ENCODE results near the gene IDUA. TPM values are rescaled to one million over a fixed set of nuclear protein-coding genes. Genes with fewer than 3 reads are reported as not detected.
A peak's percentile ranks its signal among the peaks of the same experiment; 100 is the strongest.
"Not testable (repeated sequence)": the region's sequence is repeated elsewhere in the genome, so short reads cannot be mapped to it uniquely, and the experiment has no call there.

IDUA gene
- total RNA-seq, 2 experiments from 2014 or later = 6.4 to 9.0 TPM

DNA sequence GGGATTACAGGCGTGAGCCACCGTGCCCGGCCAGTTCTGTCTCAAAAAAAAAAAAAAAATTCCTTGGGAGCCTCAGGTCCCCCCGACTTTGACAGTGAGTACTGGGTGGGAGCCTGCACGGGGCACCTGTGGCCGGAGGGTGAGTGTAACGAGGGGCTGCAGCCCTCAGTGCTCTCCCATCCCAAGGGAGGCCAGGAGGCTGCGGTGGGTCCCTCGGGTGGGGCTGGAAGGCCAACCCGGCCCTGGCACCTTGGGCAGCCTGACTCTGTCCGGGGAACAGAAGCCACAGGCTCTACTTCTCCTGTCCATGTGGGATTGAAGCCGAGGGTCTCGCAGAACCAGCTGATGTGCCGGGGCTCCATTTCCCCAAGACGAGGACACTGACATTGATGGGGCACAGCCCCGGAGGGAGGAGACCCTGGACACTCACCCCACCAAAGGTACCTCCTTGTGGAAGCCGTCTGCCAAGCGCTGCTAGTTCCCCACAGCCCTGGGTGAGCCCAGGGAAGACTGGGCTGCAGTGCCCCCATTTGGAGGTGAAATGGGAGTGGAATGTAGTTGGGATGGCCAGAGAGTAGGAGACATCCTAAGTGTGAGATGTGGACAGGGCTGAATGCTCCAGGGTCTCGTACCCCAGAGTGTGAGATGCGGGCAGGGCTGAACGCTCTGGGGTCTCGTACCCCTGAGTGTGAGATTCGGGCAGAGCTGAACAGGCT, 8.6 kb downstream of the IDUA start:
- Mint-ChIP-seq H3K9me3 (ENCODE audit: low read depth) (no peaks in the 10 kb centered on the region), H3K27me3 (peaks cover 20% of the 10 kb centered on the region), H3K27ac (no peak overlapping the region), H3K36me3 (ENCODE audit: low read depth) (peaks cover under 1% of the 10 kb centered on the region), H3K4me1 (peaks cover 6% of the 10 kb centered on the region), H3K4me3 (no peak overlapping the region)
- no peak for ATAC-seq
- ChIA-PET CTCF (no interaction called here), POLR2A (no interaction called here)
- DNase-seq = no peak
- intact Hi-C loops (cut with DNase I, micrococcal nuclease) = no loop called here

DNA sequence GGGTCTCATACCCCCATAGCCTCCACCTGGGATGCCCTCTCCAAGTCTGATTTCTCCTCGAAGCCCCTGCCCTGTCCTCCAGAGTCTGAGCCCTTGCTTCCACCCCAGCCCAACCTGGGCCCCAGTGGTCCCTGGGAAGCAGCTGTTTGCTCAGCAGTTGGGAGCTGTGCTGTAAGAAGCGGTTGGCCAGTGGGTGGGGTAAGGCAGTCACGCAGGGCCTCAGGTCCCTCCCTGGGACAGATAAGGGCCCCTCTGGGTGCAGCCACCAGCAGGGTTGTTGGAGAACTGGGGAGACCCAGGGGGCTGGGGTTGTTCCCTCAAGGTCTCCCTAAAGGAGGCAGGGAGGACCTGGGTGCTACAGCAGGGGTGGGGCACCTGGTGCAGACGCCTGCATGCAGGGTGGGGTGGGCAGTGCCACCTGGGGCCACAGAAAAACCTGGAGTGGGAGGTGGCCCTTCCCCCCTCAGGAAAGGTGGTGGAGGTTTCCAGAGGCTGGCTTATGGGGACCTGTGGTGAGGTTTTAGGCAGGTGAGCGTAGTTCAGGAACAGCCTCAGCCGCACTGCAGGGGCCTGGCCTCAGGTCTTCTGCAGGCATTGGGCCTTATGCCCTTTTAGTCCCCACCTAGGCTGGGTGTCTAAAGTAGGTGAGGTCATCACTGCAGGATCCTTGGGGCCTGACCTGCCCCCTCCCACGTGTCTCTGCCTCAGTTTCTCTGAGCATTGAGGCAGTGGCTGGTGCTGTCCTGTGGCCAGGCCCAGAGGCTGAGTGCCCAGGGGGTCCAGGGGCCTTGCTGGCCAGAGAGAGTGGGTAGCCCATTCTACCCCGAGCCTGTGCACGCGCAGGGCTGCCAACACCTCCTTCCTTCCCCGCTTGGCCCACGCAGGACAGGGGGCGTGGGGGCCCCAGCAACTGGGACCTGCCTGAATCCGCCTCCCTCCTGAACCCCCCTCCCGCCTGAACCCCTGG, 9.5 kb downstream of the IDUA start:
- H3K36me3 Mint-ChIP-seq (ENCODE audit: low read depth) = no peaks in the 10 kb centered on the region
- H3K27me3 Mint-ChIP-seq = peaks cover 24% of the 10 kb centered on the region
- ChIA-PET POLR2A (no interaction called here), CTCF (no interaction called here)
- H3K4me3 Mint-ChIP-seq = no peak overlapping the region
- no peak for DNase-seq
- no peak for ATAC-seq
- no peaks in the 10 kb centered on the region for H3K9me3 Mint-ChIP-seq (ENCODE audit: low read depth)
- intact Hi-C loops (cut with DNase I, micrococcal nuclease) = no loop called here
- H3K4me1 Mint-ChIP-seq = peaks cover 6% of the 10 kb centered on the region
- H3K27ac Mint-ChIP-seq = no peak overlapping the region

DNA sequence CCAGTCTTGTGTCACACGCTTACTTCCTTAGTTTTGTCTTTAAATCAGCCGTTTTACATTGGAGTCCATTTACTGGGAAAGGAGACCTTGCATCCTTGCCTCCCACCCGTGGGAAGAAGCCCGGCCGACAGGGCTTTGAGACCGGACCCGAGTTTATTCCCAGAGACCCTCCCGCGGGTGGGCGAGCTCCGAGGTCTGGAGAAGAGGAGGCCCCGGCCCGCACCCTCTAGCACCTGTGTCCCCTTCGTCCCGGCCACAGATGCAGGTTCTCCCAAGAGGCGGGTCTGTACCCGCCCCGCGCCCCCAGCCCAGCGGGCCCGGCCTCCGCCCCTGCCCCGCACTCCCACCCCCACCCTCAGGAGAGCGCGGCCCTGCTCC, 10.1 kb downstream of the IDUA start:
- no peak overlapping the region for H3K27ac Mint-ChIP-seq
- no peak for ATAC-seq
- H3K27me3 Mint-ChIP-seq = peaks cover 30% of the 10 kb centered on the region
- H3K4me1 Mint-ChIP-seq = peaks cover 6% of the 10 kb centered on the region
- CTCF ChIA-PET = no interaction called here
- no peaks in the 10 kb centered on the region for H3K9me3 Mint-ChIP-seq (ENCODE audit: low read depth)
- DNase-seq = no peak
- H3K36me3 Mint-ChIP-seq (ENCODE audit: low read depth) = no peaks in the 10 kb centered on the region
- H3K4me3 Mint-ChIP-seq = no peak overlapping the region
- intact Hi-C loops (cut with DNase I, micrococcal nuclease) = no loop called here
- POLR2A ChIA-PET = no interaction called here

DNA sequence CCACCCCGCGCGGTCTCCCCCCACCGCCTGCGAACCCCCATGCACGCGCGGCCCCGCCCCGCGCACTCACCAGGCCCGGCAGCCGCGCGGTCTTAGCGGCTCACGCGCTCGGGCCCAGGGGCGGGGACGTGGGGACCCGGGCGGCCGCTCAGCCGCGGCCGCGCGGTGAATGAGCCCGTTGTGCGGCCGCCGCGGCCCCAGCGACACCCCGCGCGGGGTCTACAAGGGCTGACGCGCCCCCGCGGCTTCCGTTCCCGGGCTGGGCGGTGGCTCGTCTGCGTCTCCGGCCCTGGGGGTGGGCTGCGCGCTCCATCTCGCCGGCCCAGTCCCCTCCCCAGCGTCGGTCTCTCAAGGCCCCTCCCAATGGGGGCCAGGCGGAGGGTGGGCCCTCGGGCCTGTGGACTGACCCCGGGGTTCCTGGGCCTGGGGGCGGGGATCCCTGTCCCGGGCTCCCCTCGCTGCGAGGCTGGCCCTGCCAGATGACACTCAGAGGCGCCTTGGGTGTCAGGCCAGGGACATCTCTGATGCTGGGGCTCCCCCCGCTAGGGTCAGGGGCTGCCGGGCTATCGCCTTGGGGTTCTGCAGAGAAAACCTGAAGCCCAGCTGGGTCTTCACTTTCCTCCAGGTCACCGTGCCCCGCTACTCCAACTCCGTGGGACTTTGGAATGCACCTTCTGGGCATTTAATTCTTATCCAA, 10.7 kb downstream of the IDUA start:
- Mint-ChIP-seq H3K9me3 (ENCODE audit: low read depth) (no peaks in the 10 kb centered on the region), H3K4me3 (no peak overlapping the region), H3K27me3 (peaks cover 33% of the 10 kb centered on the region), H3K27ac (no peak overlapping the region), H3K4me1 (peaks cover 6% of the 10 kb centered on the region), H3K36me3 (ENCODE audit: low read depth) (no peaks in the 10 kb centered on the region)
- POLR2A ChIA-PET = no interaction called here
- ATAC-seq (peak; percentile 17), DNase-seq (no peak)
- CTCF ChIA-PET = no interaction called here
- intact Hi-C loops (cut with DNase I, micrococcal nuclease) = no loop called here

DNA sequence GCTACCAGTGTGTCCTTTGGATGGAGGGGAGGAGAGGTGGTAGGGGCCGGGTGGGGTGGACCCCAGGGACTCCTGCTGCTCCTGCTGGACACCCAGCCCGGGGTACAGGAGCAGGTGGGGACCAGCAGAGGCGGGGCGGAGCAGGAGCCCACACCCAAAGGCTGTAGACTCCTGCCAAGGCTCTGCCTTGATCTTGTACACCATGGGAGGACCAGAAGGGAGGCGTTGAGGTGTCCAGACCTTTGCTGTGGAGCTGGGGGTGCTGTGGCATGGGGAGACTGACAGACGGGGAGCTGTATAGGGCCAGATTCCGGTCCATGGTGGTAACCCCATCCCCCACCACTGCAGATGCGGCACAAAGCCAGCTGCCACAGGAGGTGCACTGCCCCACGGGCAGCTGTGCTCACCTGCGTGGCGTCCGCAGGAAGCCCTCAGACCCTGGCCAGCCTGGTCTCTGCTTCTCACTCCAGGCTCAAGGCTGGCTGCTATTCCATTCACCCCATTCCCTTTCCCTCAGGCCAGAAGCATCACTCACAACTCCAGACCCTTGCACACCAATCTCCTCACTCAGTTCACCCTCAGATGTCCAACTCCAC, 11.3 kb downstream of the IDUA start:
- CTCF ChIA-PET = interaction anchor here (0.6 kb wide), 1 partner anchor 185 kb away, joined by 3 read pairs; no protein-coding TSS in a partner anchor
- ATAC-seq (no peak), DNase-seq (no peak)
- H3K27me3 Mint-ChIP-seq = peaks cover 33% of the 10 kb centered on the region
- no peak overlapping the region for H3K27ac Mint-ChIP-seq
- no peak overlapping the region for H3K4me3 Mint-ChIP-seq
- intact Hi-C loops (cut with DNase I, micrococcal nuclease) = no loop called here
- no peaks in the 10 kb centered on the region for H3K9me3 Mint-ChIP-seq (ENCODE audit: low read depth)
- no peaks in the 10 kb centered on the region for H3K36me3 Mint-ChIP-seq (ENCODE audit: low read depth)
- POLR2A ChIA-PET = no interaction called here
- peaks cover 6% of the 10 kb centered on the region for H3K4me1 Mint-ChIP-seq

DNA sequence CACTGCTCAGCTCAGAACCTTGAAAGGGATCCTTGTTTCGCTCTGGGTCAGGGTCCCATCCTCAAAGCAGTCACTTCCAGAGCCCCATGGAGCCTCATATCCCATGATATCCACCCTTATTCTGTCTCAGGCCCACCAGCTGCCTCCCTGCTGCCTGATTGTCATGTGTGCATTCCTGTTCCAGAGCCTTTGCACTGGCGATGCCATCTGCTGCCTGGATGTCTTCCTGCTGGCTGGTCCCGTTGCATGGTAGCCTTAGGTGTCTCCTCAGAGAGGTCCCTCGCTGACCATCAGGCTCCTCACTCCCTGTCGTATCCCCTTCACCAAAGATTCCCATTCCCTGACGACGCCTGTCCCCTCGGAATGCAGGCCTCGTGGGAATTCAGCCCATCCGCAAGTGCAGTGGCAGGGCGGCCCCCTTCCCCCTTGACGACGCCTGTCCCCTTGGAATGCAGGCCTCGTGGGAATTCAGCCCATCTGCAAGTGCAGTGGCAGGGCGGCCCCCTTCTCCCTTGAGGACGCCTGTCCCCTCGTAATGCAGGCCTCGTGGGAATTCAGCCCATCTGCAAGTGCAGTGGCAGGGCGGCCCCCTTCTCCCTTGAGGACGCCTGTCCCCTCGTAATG, 12.5 kb downstream of the IDUA start:
- DNase-seq; H3K36me3 Mint-ChIP-seq (ENCODE audit: low read depth); H3K4me3 Mint-ChIP-seq; H3K27ac Mint-ChIP-seq; H3K4me1 Mint-ChIP-seq; intact Hi-C loops (cut with DNase I, micrococcal nuclease); H3K9me3 Mint-ChIP-seq (ENCODE audit: low read depth); ATAC-seq; POLR2A ChIA-PET: not testable (repeated sequence)
- CTCF ChIA-PET = interaction anchor here (0.6 kb wide), 2 partner anchors 132 to 184 kb away, joined by 3 read pairs; no protein-coding TSS in a partner anchor
- H3K27me3 Mint-ChIP-seq = peaks cover 36% of the 10 kb centered on the region

DNA sequence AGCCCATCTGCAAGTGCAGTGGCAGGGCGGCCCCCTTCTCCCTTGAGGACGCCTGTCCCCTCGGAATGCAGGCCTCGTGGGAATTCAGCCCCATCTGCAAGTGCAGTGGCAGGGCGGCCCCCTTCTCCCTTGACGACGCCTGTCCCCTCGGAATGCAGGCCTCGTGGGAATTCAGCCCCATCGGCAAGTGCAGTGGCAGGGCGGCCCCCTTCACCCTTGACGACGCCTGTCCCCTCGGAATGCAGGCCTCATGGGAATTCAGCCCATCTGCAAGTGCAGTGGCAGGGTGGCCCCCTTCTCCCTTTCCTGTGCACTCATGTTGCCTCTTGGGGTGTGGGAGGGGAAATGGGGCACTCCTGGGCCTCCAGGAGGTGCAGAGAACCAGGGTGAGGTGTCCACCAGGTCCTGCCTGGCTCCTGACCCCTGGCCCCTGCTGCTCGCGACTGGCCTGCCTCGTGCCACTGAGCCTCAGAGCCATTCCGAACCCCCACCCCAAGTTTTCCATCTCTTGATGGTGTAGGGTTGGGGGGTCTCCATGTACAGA, 13.1 kb downstream of the IDUA start:
- CTCF ChIA-PET = no interaction called here
- H3K27ac Mint-ChIP-seq = no peak overlapping the region

DNA sequence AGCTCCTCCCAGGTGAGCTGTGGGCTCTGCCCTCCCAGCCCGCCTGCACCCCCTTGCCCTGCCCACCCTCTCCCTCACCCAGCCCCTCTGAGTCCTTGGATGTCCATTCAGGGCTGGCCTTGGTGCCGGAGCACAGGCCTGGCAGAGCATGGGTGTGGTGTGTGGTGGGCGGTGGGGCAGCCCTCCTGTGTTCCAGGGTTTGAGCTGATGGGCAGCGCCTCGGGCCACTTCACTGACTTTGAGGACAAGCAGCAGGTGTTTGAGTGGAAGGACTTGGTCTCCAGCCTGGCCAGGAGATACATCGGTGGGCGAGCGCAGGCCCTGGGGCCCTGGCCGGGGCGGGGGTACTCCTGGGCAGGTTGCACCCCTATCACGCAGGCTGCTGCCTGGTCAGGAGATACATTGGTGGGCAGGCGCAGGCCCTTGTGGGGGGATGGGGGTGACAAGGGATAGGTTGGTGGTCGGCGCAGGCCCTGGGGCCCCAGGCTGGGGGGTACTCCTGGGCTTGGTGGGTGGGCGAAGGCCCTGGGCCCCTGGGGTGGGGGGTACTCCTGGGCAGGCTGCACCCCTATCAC, 13.9 kb downstream of the IDUA start:
- Mint-ChIP-seq H3K27me3 (peaks cover 44% of the 10 kb centered on the region), H3K9me3 (ENCODE audit: low read depth) (no peaks in the 10 kb centered on the region), H3K27ac (no peak overlapping the region), H3K4me3 (no peak overlapping the region), H3K36me3 (ENCODE audit: low read depth) (no peaks in the 10 kb centered on the region), H3K4me1 (peaks cover 6% of the 10 kb centered on the region)
- ATAC-seq (no peak), DNase-seq (no peak)
- intact Hi-C loops (cut with DNase I, micrococcal nuclease) = no loop called here
- ChIA-PET CTCF (no interaction called here), POLR2A (no interaction called here)

More for the DNA sequence above, 13.1 kb downstream of the IDUA start:
- no peak for DNase-seq
- Mint-ChIP-seq H3K4me1 (peaks cover 6% of the 10 kb centered on the region), H3K36me3 (ENCODE audit: low read depth) (no peaks in the 10 kb centered on the region), H3K27me3 (peaks cover 41% of the 10 kb centered on the region), H3K9me3 (ENCODE audit: low read depth) (no peaks in the 10 kb centered on the region), H3K4me3 (no peak overlapping the region)
- no peak for ATAC-seq
- POLR2A ChIA-PET = no interaction called here
- intact Hi-C loops (cut with DNase I, micrococcal nuclease) = no loop called here

DNA sequence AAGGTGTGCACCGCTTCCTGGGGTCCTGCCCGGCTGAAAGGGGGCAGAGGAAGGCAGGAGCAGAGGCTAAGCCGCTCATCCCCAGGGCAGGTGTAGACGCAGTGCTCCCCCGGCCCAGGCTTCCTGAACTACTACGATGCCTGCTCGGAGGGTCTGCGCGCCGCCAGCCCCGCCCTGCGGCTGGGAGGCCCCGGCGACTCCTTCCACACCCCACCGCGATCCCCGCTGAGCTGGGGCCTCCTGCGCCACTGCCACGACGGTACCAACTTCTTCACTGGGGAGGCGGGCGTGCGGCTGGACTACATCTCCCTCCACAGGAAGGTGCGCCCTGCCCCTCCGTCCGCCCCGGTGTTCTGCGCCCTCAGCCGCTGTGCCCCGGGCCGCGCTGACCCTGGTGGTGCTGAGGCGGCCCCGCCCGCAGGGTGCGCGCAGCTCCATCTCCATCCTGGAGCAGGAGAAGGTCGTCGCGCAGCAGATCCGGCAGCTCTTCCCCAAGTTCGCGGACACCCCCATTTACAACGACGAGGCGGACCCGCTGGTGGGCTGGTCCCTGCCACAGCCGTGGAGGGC, 14.8 kb downstream of the IDUA start:
- ChIA-PET POLR2A (interaction anchor here (0.6 kb wide), 1 partner anchor 117 kb away, joined by 4 read pairs; no protein-coding TSS in a partner anchor), CTCF (no interaction called here)
- Mint-ChIP-seq H3K27me3 (peaks cover 47% of the 10 kb centered on the region), H3K4me3 (no peak overlapping the region), H3K27ac (no peak overlapping the region), H3K4me1 (peaks cover 6% of the 10 kb centered on the region), H3K9me3 (ENCODE audit: low read depth) (no peaks in the 10 kb centered on the region), H3K36me3 (ENCODE audit: low read depth) (no peaks in the 10 kb centered on the region)
- intact Hi-C loops (cut with DNase I, micrococcal nuclease) = no loop called here
- no peak for ATAC-seq
- no peak for DNase-seq

DNA sequence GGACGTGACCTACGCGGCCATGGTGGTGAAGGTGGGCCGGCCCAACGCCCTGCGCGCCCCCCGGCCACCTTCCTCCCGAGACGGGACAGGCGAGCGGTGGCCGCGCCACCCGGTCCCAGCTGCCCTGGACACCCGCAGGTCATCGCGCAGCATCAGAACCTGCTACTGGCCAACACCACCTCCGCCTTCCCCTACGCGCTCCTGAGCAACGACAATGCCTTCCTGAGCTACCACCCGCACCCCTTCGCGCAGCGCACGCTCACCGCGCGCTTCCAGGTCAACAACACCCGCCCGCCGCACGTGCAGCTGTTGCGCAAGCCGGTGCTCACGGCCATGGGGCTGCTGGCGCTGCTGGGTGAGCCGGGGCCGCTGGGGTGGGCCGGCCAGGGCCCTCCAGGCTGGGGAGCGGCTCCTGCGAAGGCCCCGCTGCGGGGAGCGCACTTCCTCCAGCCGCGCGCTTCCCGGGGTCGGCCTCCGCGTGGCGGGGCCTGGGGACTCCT, 15.3 kb downstream of the IDUA start:
- Mint-ChIP-seq H3K4me1 (peaks cover 6% of the 10 kb centered on the region), H3K27me3 (peaks cover 48% of the 10 kb centered on the region), H3K36me3 (ENCODE audit: low read depth) (no peaks in the 10 kb centered on the region), H3K27ac (no peak overlapping the region), H3K4me3 (no peak overlapping the region), H3K9me3 (ENCODE audit: low read depth) (peaks cover 2% of the 10 kb centered on the region)
- ATAC-seq (no peak), DNase-seq (peak; percentile 40)
- ChIA-PET POLR2A (interaction anchor here (0.6 kb wide), 1 partner anchor 116 kb away, joined by 4 read pairs; no protein-coding TSS in a partner anchor), CTCF (no interaction called here)
- intact Hi-C loops (cut with DNase I, micrococcal nuclease) = no loop called here

Measured in activated CD4-positive, alpha-beta T cell treated with anti-CD3 and anti-CD28 coated beads for 36 hours (primary cell).